K562 (cell line): ENCODE data around the gene DOCK8. TPM values are rescaled to one million over a fixed set of nuclear protein-coding genes. Genes with fewer than 3 reads are reported as not detected.

Source experiments
- ATAC-seq: fragments of 200-7000 bp; cut with Tn5 transposase; 3 replicates; pipeline ENCODE4 v1.9.1; 2020; ENCODE audit warnings: moderate library complexity
- BruUV-seq: library from RNA; stranded (reverse); fragments of 400-500 nt; replicated peaks from 2 replicates; lab custom pipeline; 2021; lab: Mats Ljungman, UMichigan
- CTCF ChIA-PET: fragments of 300-600 bp; formaldehyde crosslinking; extraction: SDS; loops from one replicate; lab custom pipeline; 2021; ENCODE audit warnings: low intra/inter-chr PET ratio; lab: Yijun Ruan, JAX
- POLR2A ChIA-PET: fragments of 300-600, 350-650 bp; sonication (Branson Sonifier 250); formaldehyde crosslinking; extraction: SDS; loops from one replicate; lab custom pipeline; 2021; ENCODE audit warnings: antibody characterized with exemption, inconsistent platforms; lab: Yijun Ruan, JAX
- DNase-seq, 4 experiments: peaks; one replicate each; pipeline versions ENCODE4 v3.0.0 to v3.0.0-alpha.2; 2011 to 2018; ENCODE audit warnings: low spot score in 3 of 4, mixed read lengths in 3 of 4; ENCODE audit errors: extremely low read depth in 1 of 4
- FAIRE-seq: peaks from 2 replicates; lab custom pipeline; 2011; peaks lifted over from hg19 to GRCh38; lab: Jason Lieb, UNC
- H2AFZ ChIP-seq: 2 replicates; pipeline ENCODE4 v1.6.0; 2011; ENCODE audit warnings: low read depth, low read length, control low read depth, inconsistent platforms
- H3K27ac ChIP-seq: fragments of 200-600 bp; 3 replicates; pipeline ENCODE4 v1.8.0; 2011; ENCODE audit warnings: low read depth, mild to moderate bottlenecking, control low read depth, inconsistent platforms, low read length, moderate library complexity, mixed read lengths; ENCODE audit errors: extremely low read depth
- H3K27me3 ChIP-seq, 2 experiments: fragments of 300-600 bp in 1 of 2; 2 replicates in 1 of 2; 3 replicates in 1 of 2; pipeline versions ENCODE4 v1.6.0 to v1.8.0; 2011; ENCODE audit warnings: inconsistent platforms in 2 of 2, low read length in 2 of 2, mild to moderate bottlenecking in 1 of 2, mixed read lengths in 1 of 2, moderate library complexity in 1 of 2; ENCODE audit not compliant: control insufficient read depth in 2 of 2, insufficient read depth in 2 of 2
- H3K36me3 ChIP-seq: fragments of 300-600 bp; 3 replicates; pipeline ENCODE4 v1.8.0; 2011; ENCODE audit warnings: mild to moderate bottlenecking, low read length, inconsistent platforms; ENCODE audit not compliant: control insufficient read depth, insufficient read depth
- H3K4me1 ChIP-seq, 2 experiments: fragments of 200-600 bp in 1 of 2; replicated peaks in 1 of 2; 2 replicates in 1 of 2; 3 replicates in 1 of 2; pipeline versions ENCODE4 v1.5.1 to v1.8.0; 2011; ENCODE audit warnings: inconsistent platforms in 2 of 2, low read length in 2 of 2, mild to moderate bottlenecking in 1 of 2, mixed read lengths in 1 of 2, moderate library complexity in 1 of 2; ENCODE audit not compliant: control insufficient read depth in 2 of 2, insufficient read depth in 2 of 2
- H3K4me2 ChIP-seq: 2 replicates; pipeline ENCODE4 v1.6.1; 2011; ENCODE audit warnings: low read length, control low read depth, inconsistent platforms, mixed read lengths; ENCODE audit not compliant: insufficient read depth
- H3K4me3 ChIP-seq: fragments of 200-600 bp; sonication (generic), shearing (Covaris generic); 2 replicates; pipeline ENCODE4 v1.5.1; 2016; ENCODE audit warnings: control low read depth, inconsistent platforms
- H3K79me2 ChIP-seq: fragments of 200-600 bp; 3 replicates; pipeline ENCODE4 v1.8.0; 2011; ENCODE audit warnings: low read length, inconsistent platforms; ENCODE audit not compliant: control insufficient read depth, insufficient read depth
- H3K9ac ChIP-seq, 2 experiments: 2 replicates each; pipeline versions ENCODE4 v1.6.0 to v1.6.1; 2011; ENCODE audit warnings: low read depth in 2 of 2, low read length in 2 of 2, control low read depth in 1 of 2, inconsistent platforms in 1 of 2, mild to moderate bottlenecking in 1 of 2, mixed read lengths in 1 of 2; ENCODE audit not compliant: insufficient read depth in 1 of 2
- H3K9me1 ChIP-seq: one replicate; pipeline ENCODE4 v1.6.0; 2011; ENCODE audit warnings: inconsistent platforms, mild to moderate bottlenecking, low read length, moderate library complexity; ENCODE audit not compliant: control insufficient read depth, insufficient read depth
- H3K9me3 ChIP-seq: replicated peaks from 2 replicates; pipeline ENCODE4 v1.5.1; 2011; ENCODE audit warnings: low read depth, low read length, inconsistent platforms; ENCODE audit not compliant: control insufficient read depth, insufficient read depth
- H4K20me1 ChIP-seq: replicated peaks from 2 replicates; pipeline ENCODE4 v1.6.1; 2011; ENCODE audit warnings: low read length, inconsistent platforms, mixed read lengths; ENCODE audit not compliant: control insufficient read depth, insufficient read depth
- FOXO4 ChIP-seq: fragments of 450-650 bp; formaldehyde crosslinking; IDR thresholded peaks from 2 replicates; pipeline ENCODE4 v1.4.0; 2020; ENCODE audit warnings: mild to moderate bottlenecking, moderate library complexity
- MBD1 ChIP-seq: fragments of 250-450 bp; sonication (Bioruptor Pico); IDR thresholded peaks from 2 replicates; pipeline ENCODE4 v1.8.0; 2022; ENCODE audit warnings: inconsistent platforms
- SIN3A ChIP-seq, 2 experiments: fragments of 150-350 bp in 1 of 2; IDR thresholded peaks; 2 replicates each; pipeline ENCODE4 v1.6.1; 2011 to 2016; ENCODE audit warnings: borderline replicate concordance in 2 of 2, low read depth in 2 of 2, low read length in 2 of 2, mild to moderate bottlenecking in 2 of 2, moderate library complexity in 2 of 2; ENCODE audit not compliant: control insufficient read depth in 1 of 2
- TCF3 ChIP-seq: sonication (generic); formaldehyde crosslinking; IDR thresholded peaks from 2 replicates; pipeline ENCODE4 v1.4.0; 2020; ENCODE audit warnings: mild to moderate bottlenecking, missing genetic modification reagents
- USF1 ChIP-seq: sonication (generic); formaldehyde crosslinking; IDR thresholded peaks from 2 replicates; pipeline ENCODE4 v1.9.0; 2022; ENCODE audit warnings: mild to moderate bottlenecking, missing genetic modification reagents
- ZNF134 ChIP-seq: fragments of 250-450 bp; sonication (Bioruptor Pico); conservative IDR thresholded peaks from 2 replicates; pipeline ENCODE4 v1.4.0; 2020
- WGBS: fragments of 100-300 bp; shearing (Covaris generic); methylation state at CpG from one replicate; pipeline ENCODE4 v1.1.6; 2016; ENCODE audit warnings: low coverage, mixed read lengths; ENCODE audit not compliant: insufficient coverage; ENCODE audit errors: missing lambda C conversion rate; 5-methylcytosine and 5-hydroxymethylcytosine counted together
- in situ Hi-C: fragments of 300-500 bp; cut with MboI; formaldehyde crosslinking; loops from 4 replicates; pipeline ENCODE4 v1.15.0; 2018; ENCODE audit warnings: inconsistent platforms, mixed read lengths
- intact Hi-C: fragments of 100-400 bp; cut with micrococcal nuclease; formaldehyde crosslinking; loops from 2 replicates; pipeline ENCODE4 v1.14.2; 2022
- polyA plus RNA-seq, 8 experiments: library from polyadenylated mRNA; depleted of rRNA in 4 of 8; stranded (reverse) in 5 of 8; unstranded in 3 of 8; fragments of >200 nt; fragmentation: Nextera tagmentation in 2 of 8; fragmentation: Illumina TruSeq in 1 of 8; extraction: Ambion mirVana in 2 of 8; extraction: Trizol in 1 of 8; gene quantifications; 2 replicates each; pipeline versions ENCODE4 v1.2.1 to v1.2.3, GENCODE V29; 2011 to 2014; ENCODE audit warnings: inconsistent platforms in 1 of 8, missing spikeins in 1 of 8
- total RNA-seq, 7 experiments: library from RNA; depleted of rRNA in 6 of 7; stranded (reverse); fragments of >200 nt in 6 of 7; fragmentation: Illumina TruSeq in 2 of 7; extraction: Trizol in 2 of 7; gene quantifications; 2 replicates each; pipeline versions ENCODE4 v1.2.1 to v1.2.3, GENCODE V29; 2011 to 2021; ENCODE audit warnings: low replicate concordance in 1 of 7

The DOCK8 gene
- total and polyA plus RNA-seq, 9 of the 15 experiments (the other 6 are each of a cell fraction or from before 2014, with no cell fraction given), result 14.4 to 53.8 (median 25.1) TPM

- H3K27me3 ChIP-seq, result no peaks in the 10 kb centered on the region
- WGBS, result 30% methylated on average over 7 of the region's 7 CpGs
- BruUV-seq, result no TSS peak
- TF ChIP-seq SIN3A (IDR thresholded peaks at IDR 0.05; ENCODE audit: borderline replicate concordance in 2 of 2, control insufficient read depth in 1 of 2, low read depth in 2 of 2, low read length in 2 of 2) (no peak), ZNF134 (CRISPR knock-in tag) (no peak), TCF3 (CRISPR knock-in tag) (no peak)
- TF ChIP-seq, all 486 proteins: peak for 0
- Histone ChIP-seq H2AFZ (no peak overlapping the region), H3K4me2 (no peak overlapping the region), H3K36me3 (no peaks in the 10 kb centered on the region; the same call in 2 of the 3 replicates), H3K79me2 (peaks cover 4% of the 10 kb centered on the region; the same call in 1 of the 3 replicates), H3K4me1 (peaks cover 11 to 13% of the 10 kb centered on the region in 2 experiments; a peak in 4 of 5 replicates), H3K9me1 (peaks cover 3% of the 10 kb centered on the region), H3K9me3 (no peaks in the 10 kb centered on the region), H3K4me3 (no peak overlapping the region), H3K9ac (no peak overlapping the region), H4K20me1 (no peaks in the 10 kb centered on the region), H3K27ac (no peak overlapping the region)
- no peak for ATAC-seq
- CTCF ChIA-PET, result no interaction called here
- no peak for DNase-seq
- FAIRE-seq, result no peak
- POLR2A ChIA-PET, result no interaction called here
- in situ Hi-C loops (no loop called here), intact Hi-C loops (no loop called here)
Observed at GRCh38 chr9:472479-473075, 257.9 kb downstream of the DOCK8 start.

GRCh38 chr9:477193-477592 lies 262.5 kb downstream of the DOCK8 start:
- H3K9ac ChIP-seq, result no peak overlapping the region
- POLR2A ChIA-PET, result interaction anchor here (0.6 kb wide), 1 partner anchor 260 kb away, joined by 3 read pairs; no protein-coding TSS in a partner anchor
- no peak for DNase-seq
- TF ChIP-seq USF1 (CRISPR knock-in tag) (no peak), FOXO4 (CRISPR knock-in tag) (no peak), MBD1 (no peak)

More at GRCh38 chr9:477193-477592, 262.5 kb downstream of the DOCK8 start:
- Histone ChIP-seq H3K27me3 (peaks cover 0 to 8% of the 10 kb centered on the region in 2 experiments; a peak in 3 of 5 replicates), H3K4me3 (no peak overlapping the region), H3K79me2 (no peaks in the 10 kb centered on the region), H3K9me1 (no peaks in the 10 kb centered on the region), H3K27ac (no peak overlapping the region), H3K4me1 (no peaks in the 10 kb centered on the region), H4K20me1 (no peaks in the 10 kb centered on the region), H3K36me3 (no peaks in the 10 kb centered on the region), H3K4me2 (no peak overlapping the region), H2AFZ (no peak overlapping the region), H3K9me3 (no peaks in the 10 kb centered on the region)
- no peak for FAIRE-seq
- CTCF ChIA-PET, result no interaction called here
- intact Hi-C loops (no loop called here), in situ Hi-C loops (no loop called here)
- ATAC-seq, result no peak
- BruUV-seq, result no TSS peak
